Activated CD4-positive, alpha-beta T cell treated with anti-CD3 and anti-CD28 coated beads, Interleukin-2, amount 50 U/mL, for 16 hours (primary cell): ENCODE data around the gene ADCY10.
"Not testable (repeated sequence)": the region's sequence is repeated elsewhere in the genome, so short reads cannot be mapped to it uniquely, and the experiment has no call there.

Experiments
- DNase-seq: peaks from one replicate; pipeline ENCODE4 v3.0.0-alpha.2; 2020

ADCY10 gene

DNA sequence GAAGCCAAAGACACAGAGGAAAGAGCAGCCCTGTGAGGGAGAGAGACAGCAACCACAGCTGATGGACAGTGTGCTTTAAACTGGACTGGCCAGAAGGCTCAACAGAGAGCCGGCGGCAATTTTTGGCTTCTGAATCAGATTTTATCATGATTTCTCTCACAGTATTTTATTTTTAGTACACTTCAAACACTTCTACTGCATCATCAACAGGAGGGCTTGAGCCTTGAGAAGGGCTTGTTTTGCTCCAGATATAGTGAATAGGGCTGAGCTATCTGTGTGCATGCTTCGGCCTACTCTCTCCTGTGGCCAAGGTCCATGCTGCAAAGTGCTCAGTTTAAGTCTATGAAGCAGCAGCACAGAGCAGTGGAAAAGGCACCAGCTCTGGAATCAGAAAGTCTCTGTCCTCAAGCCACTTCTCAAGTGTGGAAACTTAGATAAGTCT lies 33.3 kb downstream of the ADCY10 start:
- DNase-seq, result no peak

GRCh38 chr1:167879508-167879907 lies 34.4 kb downstream of the ADCY10 start:
- no peak for DNase-seq

DNA sequence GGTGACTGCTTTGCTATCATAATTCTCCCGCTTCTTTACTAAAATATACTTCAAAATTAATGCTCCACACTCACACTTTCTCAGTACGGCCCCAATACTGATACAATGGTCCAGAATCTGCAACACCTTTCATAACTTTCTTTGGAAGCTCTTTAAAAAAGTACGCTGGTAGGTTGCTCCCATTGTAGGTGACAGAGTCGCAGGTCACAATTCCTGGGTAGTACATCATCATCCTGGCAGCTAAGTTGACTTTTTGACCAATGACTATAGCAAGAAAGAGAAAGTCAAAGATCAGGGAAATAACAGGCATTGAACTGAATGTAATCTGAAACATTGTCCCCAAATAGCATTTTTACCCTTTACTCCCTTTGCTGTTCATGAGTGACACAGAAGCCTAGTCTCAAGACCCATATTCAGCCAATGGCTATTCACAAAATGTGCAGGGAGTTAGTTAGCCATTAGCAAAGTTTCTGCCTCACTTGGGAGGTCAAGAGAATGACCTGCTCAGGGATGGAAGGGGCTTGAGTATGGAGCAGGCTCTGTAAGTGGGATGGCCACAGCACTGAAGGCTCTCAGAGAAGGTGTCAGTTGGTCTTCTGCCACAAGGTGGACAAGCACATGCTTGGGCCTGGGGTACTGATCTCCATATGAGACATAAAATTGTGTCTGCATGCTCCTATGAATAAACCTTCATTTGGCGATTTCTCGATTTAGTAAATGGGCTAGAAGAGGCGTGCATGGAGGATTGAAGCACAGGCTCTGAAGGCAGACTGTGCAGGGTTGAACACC lies 35.4 kb downstream of the ADCY10 start:
- DNase-seq, result no peak

- no peak for DNase-seq
These were observed 37.2 kb downstream of the ADCY10 start for GRCh38 chr1:167876597-167877175.

DNA sequence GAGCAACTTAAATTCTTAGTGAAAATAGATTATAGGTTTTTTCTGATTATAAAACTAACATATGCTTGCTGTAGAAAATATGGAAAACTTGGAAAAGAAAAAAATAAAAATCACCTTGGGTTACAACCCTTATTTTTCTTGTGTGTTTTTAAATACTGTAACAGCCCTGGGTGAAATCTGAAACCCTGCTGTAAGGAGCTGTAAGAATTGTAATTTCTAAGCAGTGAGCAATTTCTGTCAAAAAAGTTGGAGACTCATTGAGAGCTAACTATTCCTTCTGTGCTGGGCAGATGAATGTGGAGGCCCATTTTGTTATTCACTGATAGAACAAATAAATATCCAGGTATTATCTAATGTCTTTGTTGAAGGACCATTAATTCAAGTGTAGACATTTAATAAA lies 42.6 kb downstream of the ADCY10 start:
- DNase-seq, result no peak

DNA sequence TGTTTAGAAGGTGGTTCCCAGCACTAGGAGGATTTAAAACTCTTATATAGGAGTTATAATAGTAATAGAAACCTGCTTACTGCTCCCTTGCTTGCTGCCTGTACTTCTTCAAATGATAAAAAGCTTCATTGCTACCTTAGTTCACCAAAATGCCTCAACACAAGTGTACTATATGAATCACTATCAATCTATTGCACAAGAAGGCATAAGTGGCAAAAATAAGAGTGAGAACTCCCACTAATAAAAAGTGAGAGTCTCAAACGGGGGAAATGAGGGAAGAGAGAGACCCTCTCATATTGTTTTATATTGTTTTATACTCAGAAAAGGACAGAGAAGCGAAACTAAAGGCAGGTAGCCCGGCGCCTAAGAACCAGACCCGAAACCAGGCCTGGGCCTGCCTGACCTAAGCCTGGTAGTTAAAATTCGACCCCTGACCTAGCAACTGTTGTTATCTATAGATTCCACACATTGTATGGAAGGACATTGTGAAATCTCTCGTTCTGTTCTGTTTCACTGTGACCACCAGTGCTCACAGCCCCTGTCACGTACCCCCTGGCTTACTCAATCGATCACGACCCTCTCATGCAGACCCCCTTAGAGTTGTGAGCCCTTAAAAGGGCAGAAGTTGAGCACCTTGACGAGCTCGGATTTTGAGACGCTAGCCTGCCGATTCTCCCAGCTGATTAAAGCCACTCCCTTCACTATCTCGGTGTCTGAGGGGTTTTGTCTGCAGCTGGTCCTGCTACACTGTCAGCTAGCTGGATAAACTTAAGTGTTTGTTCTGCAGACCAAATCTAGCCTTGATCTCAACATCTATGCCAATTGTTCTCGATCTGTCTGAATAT lies 44.6 kb downstream of the ADCY10 start:
- DNase-seq, result not testable (repeated sequence)

DNA sequence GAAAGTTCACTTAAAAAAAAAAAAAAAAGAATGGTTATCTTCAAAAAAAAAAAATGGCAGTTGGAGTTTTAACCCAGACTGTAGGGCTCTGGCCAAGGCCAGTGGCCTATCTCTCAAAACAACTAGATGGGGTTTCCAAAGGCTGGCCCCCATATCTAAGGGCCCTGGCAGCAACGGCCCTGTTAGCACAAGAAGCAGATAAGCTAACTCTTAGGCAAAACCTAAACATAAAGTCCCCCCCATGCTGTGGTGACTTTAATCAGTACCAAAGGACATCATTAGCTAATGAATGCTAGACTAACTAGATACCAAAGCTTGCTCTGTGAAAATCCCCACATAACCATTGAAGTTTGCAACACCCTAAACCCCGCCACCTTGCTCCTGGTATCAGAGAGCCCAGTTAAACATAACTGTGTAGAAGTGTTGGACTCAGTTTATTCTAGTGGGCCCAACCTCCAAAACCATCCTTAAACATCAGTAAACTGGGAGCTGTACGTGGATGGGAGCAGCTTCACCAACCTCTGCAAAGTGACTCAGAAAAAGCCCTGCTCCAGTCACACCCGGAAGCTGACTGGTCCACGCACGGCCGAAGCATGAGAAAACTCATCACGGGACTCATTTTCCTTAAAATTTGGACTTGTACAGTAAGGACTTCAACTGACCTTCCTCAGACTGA lies 47.1 kb downstream of the ADCY10 start:
- DNase-seq, result not testable (repeated sequence)

DNA sequence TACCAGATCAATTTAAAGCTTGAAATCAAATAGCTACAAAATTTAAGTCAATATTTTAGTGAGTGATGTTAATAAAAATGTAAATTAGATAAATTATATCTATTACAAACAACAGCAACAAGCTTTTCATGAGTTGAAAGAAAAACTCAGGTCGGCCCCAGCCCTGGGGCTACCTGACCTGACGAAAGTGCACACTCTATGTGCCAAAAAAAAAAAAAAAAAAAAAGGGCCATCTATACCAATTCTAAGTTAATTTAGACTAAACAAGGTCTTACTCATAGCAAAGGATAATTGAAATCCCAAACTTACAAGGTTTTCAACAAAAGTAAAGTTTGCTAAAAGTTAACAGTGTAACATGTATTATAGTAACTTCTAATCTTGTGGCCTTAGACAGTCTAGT lies 47.6 kb downstream of the ADCY10 start:
- not testable (repeated sequence) for DNase-seq

GRCh38 chr1:167865804-167866308 lies 48.1 kb downstream of the ADCY10 start:
- DNase-seq, result not testable (repeated sequence)

GRCh38 chr1:167865193-167865592 lies 48.7 kb downstream of the ADCY10 start:
- DNase-seq, result not testable (repeated sequence)

- DNase-seq, result no peak
These were observed 49.4 kb downstream of the ADCY10 start for GRCh38 chr1:167864392-167865032.

- DNase-seq, result no peak
These were observed 50.0 kb downstream of the ADCY10 start for GRCh38 chr1:167863921-167864279.

DNA sequence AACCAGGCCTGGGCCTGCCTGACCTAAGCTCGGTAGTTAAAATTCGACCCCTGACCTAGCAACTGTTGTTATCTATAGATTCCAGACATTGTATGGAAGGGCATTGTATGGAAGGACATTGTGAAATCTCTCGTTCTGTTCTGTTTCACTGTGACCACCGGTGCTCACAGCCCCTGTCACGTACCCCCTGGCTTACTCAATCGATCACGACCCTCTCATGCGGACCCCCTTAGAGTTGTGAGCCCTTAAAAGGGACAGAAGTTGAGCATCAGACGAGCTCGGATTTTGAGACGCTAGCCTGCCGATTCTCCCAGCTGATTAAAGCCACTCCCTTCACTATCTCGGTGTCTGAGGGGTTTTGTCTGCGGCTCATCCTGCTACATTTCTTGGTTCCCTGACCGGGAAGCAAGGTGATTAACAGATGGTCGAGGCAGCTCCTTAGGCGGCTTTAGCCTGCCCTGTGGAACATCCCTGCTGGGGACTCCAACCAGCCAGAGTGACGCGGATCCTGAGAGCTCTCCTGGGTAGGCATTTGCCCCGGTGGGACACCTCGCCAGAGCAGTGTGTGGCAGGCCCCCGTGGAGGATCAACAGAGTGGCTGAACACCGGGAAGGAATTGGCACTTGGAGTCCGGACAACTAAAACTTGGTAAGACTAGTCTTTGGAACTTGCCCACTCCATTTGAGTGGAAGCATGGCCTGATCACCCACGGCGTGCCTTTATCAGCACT lies 50.6 kb downstream of the ADCY10 start:
- not testable (repeated sequence) for DNase-seq

- no peak for DNase-seq
These were observed 51.4 kb downstream of the ADCY10 start for GRCh38 chr1:167862432-167863076.

DNA sequence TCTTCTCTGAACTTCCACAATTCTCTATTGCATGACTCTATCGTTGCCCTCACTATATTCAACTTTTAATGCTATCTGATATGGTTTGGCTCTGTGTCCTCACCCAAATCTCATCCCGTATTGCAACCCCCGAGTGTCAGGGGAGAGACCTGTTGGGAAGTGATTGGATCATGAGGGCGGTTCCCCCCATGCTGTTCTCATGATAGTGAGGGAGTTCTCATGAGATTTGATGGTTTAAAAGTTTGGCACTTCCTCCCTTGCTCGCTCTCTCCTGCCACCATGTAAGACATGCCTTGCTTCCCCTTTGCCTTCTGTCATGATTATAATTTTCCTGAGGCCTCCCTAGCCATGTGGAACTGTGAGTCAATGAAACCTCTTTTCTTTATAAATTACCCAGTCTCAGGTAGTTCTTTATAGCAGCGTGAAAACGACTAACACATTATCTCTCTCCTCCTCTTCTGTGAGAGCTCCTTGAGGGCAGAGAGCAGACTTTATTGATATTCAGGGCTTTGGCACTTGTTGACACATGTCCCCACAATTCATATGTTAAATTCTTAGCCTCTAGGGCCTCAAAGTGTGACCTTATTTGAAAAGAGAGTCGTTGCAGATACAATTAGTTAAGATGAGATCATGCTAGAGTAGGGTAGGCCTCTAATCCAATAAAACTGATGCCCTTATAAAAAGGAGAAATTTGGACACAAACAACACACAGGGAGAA lies 52.1 kb downstream of the ADCY10 start:
- DNase-seq, result no peak

- DNase-seq, result no peak
These were observed 53.6 kb downstream of the ADCY10 start for GRCh38 chr1:167860231-167860923.

DNA sequence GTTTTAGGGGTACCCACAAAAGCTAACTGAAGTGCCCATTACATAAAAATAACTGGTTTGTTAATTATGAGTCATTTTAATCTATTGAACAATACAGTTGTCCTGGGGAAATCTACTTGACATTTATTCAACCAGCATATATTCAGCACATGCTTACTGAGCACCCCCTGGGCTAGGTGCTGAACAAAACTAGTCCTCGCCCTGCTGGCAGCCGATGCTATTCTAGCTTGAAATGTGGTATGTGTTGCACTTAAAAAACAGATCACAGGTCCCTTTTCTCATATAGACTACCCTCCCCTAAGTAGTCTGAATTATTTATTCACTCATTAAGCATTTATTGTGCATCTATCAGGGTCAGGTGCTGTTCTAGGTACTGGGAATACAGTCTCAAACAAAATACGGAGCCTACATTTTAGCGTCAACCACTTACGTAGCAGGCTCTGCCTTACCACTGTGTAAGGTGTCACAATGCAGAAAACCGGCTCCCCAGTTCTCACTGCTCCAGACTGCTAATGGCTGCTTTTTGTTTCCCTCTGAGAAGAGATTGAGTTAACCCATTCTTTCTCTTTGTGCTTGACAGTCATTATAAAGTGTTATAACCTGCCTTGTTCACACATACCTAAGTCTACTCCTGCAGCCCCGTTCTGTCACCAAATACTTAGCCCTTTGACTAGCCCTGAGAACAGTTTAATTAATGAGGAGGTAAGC lies 57.1 kb downstream of the ADCY10 start:
- no peak for DNase-seq

DNA sequence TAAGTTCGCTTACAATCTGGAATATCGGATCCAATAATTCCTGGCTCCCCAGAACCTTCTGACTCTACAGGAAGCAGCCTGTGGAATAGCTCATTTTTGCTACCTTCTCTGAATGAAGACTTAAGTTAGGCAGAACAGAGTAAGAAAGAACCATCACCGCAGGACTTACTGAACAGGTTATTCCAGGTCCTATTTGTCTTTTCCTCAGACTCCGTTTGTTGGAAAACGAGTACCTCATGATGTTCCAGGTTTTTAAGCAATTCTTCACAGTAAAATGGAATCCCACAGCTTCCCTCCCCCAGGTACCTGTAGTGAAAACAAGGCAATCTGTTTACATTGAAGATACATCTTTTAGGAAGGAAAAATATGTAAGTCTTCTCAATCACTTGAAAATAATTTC lies 59.8 kb downstream of the ADCY10 start:
- DNase-seq, result no peak

- DNase-seq, result no peak
These were observed 64.3 kb downstream of the ADCY10 start for GRCh38 chr1:167849666-167850065.
